ENCODE results near the gene EP400.
A peak's percentile ranks its signal among the peaks of the same experiment; 100 is the strongest.

EP400 gene

GRCh38 chr12:131949431-131950181 lies at the start of gene EP400:
Gene EP400 (plus strand): TSS chr12:131949942. CDS start chr12:131960620, 10,678 bp downstream.
- DNase-seq, result peak; percentile 87 to 95

GRCh38 chr12:131900397-131900796 lies 49.3 kb upstream of the EP400 start:
- DNase-seq, result no peak

- DNase-seq, result no peak
Measured at GRCh38 chr12:131901431-131902331, 48.1 kb upstream of the EP400 start.

- no peak for DNase-seq
Measured at GRCh38 chr12:131902332-131903241, 47.2 kb upstream of the EP400 start.

- no peak for DNase-seq
Measured at GRCh38 chr12:131903270-131904255, 46.2 kb upstream of the EP400 start.

GRCh38 chr12:131904346-131904745 lies 45.4 kb upstream of the EP400 start:
- no peak for DNase-seq

- no peak for DNase-seq
Measured at GRCh38 chr12:131905081-131905629, 44.6 kb upstream of the EP400 start.

- no peak for DNase-seq
Measured at GRCh38 chr12:131905630-131906091, 44.1 kb upstream of the EP400 start.

GRCh38 chr12:131907379-131908091 lies 42.2 kb upstream of the EP400 start:
- no peak for DNase-seq

GRCh38 chr12:131908092-131909080 lies 41.4 kb upstream of the EP400 start:
- no peak for DNase-seq

GRCh38 chr12:131909081-131909751 lies 40.5 kb upstream of the EP400 start:
- DNase-seq, result no peak

- DNase-seq, result no peak
Measured at GRCh38 chr12:131909752-131910219, 40.0 kb upstream of the EP400 start.

- DNase-seq, result no peak
Measured at GRCh38 chr12:131910302-131911027, 39.3 kb upstream of the EP400 start.

- no peak for DNase-seq
Measured at GRCh38 chr12:131911028-131911650, 38.6 kb upstream of the EP400 start.

- DNase-seq, result no peak
Measured at GRCh38 chr12:131911851-131912477, 37.8 kb upstream of the EP400 start.

GRCh38 chr12:131912518-131913274 lies 37.0 kb upstream of the EP400 start:
- DNase-seq, result peak; percentile 34 to 81

Data from NCI-H446 (cell line).